CD4-positive, alpha-beta T cell treated with Interleukin-17A for 1 hour (primary cell): ENCODE results near the gene FKBP11.
"Not testable (repeated sequence)": the region's sequence is repeated elsewhere in the genome, so short reads cannot be mapped to it uniquely, and the experiment has no call there.

Experiments used
- DNase-seq: peaks from one replicate; pipeline ENCODE4 v3.0.0-alpha.2; 2020

Gene FKBP11

DNA sequence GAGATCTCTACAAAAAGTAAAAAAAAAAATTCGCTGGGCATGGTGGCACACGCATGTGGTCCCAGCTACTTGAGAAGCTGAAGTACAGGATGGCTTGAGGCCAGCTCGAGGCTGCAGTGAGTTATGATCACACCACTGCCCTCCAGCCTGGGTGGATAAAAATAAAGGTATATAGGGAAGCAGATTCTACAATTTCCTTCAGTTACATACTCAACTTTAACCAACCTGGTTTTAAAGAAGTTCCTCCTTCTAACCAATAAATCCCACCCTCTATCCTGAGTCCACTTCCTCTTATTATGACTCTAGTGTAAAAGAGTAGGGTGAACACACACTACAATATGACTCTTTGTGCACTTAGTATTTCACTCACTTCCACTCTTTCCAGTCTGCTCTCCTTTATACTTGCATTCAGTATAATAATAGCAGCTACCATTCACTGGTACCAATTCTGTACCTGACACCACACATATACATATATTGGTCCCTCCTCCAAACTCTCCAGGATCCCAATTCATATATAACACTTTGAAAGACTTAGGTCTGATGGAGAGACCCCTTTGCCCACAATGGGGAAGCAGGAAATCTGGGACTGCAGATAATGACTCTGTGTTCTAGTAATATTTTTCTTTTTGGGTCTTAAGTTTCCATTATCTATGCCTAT is 29.7 kb upstream of the FKBP11 start:
- no peak for DNase-seq

DNA sequence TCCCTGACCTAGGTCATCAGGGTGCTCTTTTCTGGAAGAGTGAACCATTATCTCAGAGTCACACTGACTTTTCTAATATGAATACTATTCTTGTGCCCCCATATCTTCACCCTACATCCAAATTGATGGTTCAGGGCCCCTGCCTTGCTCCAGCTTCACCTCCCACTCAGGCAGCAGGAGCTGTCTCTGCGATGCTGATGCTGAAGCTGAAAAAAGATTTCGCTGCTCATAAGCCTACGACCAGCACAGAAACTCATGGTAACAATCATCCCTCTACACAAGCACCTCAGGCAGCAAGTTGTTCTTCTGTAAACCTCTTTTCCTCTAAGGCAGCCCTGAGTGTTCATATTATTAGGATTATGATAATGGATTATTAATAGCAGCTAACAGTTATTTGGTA is 28.8 kb upstream of the FKBP11 start:
- no peak for DNase-seq

DNA sequence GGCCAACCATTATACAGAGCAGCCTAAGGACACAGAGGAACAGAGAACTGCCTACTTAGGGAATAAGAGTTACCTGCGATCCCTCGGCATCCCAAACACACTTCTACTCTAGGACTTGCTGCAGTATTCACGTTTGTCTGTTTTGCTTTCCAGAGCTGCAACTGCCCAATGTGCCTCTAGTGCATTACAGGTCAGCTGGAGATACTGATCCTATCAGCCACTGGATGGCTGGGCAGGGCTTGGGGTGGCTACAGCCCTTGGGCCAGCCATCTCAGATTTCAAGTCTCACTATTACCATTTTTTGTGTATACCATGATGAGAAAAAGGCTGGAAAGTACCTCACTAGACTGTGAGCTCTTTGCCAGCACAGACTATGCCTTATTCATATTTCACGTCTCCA is 27.4 kb upstream of the FKBP11 start:
- no peak for DNase-seq

DNA sequence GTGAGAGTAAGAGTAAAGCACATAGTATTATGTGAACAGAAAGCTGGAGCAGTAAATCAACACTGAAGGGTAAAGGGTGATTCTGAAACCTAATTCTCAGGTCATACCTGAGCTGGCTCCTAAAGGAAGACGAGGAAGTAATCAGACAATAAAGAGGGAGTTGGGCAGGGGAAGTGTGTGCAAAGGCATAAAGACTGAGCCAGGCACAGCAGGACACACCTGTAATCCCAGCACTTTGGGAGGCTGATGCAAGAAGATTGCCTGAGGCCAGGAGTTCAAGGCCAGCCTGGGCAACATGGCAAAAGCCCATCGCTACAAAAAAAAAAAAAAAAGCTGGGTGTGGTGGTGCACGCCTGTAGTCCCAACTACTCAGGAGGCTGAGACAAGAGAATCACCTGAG is 22.4 kb upstream of the FKBP11 start:
- DNase-seq = no peak

DNA sequence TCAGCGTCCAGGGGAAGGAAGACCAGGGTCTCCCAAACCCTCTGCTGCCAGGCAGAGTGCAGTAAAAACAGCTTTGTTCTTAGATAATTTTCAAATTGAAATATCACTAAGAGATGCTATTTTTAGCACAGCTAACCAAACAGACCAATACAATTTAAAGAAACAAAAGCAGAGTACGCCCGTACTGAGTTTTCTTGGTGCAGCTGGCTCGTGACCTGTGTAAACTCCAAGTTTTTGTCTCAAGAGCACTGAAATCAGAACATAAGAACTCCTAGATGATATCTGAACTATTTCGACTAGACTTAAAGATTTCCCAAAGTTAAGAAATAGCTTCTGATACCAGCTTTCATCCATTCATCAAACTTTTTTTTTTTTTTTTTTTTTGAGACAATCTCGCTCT is 21.7 kb upstream of the FKBP11 start:
- no peak for DNase-seq

DNA sequence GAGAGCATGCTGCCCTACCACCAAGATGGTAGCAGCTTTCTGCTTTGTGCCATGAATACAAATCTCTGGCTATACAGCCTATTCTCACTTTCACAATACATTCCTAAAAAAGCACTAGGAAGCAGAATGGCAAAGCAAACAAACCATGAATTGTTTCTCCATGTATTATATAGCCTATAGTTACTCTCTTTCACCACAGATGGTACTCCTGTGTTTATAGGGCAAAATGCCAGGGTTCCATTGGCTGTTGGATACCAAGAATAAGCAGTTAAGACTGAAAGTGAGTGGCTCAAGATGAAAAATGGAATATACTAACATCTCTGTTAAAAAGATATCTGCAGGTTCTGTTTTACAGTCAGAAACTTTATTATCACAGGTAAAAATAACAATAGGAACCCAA is 20.9 kb upstream of the FKBP11 start:
- no peak for DNase-seq

DNA sequence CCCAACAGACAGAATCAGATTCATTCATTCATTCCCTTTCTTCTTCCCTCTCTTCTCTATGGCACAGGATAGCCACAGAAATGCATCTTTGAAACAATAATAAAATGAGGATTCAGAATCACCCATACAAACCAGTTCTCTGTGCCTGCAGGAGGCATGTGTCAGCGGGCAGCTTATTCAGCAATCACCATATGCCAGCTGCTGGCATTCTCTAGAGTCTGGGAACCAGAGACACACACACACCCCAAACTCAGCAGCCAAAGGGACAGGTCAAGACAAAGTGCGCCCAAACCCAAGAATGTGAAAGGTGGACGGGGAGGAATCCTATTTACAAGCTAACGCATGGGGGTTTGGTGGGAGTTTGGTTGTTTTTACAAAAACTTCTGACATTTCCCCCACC is 17.9 kb upstream of the FKBP11 start:
- DNase-seq = no peak

DNA sequence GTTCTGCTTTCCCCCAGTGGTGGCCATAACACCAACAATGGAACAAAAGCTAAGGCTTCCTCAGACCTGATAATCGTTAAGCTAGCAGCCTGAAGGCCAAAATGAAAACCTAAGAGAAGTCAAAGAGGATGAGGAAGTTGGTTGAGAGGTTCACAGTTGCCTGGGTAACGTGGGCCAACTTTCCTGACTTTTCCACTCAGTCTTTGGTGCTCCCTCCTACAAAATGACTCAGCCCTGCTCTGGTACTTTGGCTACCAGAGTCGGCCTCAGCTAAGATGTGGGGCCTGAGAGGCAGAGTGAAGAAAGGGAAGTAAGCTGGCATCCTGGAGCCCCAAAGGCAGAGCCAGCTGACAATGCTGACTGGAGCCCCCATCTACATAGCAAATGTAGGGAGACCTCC is 14.9 kb upstream of the FKBP11 start:
- DNase-seq = no peak

DNA sequence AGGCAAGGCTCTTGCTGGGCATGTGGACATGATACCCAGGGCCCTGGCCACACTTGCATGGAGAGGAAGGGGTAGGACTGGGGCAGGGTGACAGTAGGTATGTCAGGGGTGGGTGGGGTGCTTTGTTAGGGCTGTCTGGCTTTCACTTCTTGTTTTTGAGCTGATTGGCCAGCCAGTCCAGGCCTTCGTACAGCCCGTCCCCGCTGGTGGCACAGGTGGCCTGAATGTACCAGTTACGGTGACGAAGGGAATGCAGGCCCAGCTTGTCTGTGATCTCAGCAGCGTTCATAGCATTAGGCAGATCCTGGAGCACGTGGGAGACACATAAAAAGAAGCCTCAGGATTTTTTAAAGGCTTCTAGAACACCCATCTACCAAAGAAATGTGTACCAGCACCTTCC is 13.5 kb upstream of the FKBP11 start:
- DNase-seq = no peak

DNA sequence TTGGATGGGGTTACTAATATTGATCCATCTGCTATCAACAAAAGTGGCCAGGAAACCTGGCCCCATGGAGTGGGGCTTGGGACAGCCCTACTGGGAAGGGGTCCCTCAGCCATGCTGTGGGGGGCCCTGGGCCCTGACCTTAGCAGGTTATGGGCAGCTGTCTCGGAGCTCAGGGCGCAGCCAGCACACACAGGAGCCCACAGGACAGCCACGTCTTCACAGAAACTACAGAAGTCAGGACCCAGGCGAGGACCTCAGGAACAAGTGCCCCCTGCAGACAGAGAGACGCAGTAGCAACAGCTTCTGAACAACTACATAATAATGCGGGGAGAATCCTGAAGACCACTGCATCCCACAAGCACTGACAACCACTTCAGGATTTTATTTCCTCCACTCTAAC is 11.9 kb upstream of the FKBP11 start:
- DNase-seq = no peak

DNA sequence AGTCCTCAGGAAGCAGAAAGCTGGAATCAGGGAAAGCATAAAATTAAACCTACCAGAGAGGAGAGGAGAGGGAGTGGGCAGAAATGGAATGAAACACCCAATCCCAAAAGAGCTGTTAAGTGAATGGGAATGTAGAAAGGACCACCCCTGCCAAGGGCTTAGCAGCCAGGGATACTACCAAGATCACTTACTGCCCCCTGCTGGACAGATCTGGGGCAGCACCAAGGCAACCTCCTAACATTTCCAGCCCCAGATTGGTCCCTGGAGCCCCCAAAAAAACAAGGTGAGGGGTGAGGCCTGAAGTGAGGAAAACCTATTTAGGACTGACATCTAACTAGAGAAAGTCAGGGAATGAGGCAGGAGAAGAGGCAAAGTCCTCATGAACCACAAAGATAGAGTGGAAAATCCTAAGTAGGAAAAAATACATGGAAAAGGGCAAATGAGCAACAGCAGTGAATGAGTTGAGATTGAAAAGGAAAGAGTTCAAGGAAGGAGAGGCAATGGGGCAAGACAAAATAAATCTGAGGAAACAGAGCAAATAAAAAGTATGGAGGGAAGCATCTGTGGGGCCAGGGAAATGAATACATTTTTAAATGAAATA is 11.2 kb upstream of the FKBP11 start:
- peak; percentile 86 for DNase-seq

DNA sequence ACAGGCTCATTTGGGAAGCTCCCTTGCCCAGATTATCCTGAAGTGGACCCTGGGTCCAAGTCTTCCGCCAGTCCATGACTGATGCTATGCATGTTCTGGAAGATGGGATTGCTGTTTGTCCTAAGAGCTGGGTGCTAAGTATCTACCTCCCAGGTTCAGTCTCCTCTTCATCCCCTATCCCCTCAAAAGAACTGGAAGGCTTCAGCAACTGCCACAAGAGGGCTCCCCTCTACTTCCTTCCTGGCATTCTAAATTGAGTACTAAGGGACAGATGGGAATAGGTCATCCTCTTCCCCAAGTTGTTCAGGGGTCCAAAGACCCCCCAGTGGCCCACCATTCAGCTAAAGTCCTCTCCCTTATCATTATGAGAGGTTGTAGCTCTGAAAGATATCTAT is 9.0 kb upstream of the FKBP11 start:
- peak; percentile 42 for DNase-seq

DNA sequence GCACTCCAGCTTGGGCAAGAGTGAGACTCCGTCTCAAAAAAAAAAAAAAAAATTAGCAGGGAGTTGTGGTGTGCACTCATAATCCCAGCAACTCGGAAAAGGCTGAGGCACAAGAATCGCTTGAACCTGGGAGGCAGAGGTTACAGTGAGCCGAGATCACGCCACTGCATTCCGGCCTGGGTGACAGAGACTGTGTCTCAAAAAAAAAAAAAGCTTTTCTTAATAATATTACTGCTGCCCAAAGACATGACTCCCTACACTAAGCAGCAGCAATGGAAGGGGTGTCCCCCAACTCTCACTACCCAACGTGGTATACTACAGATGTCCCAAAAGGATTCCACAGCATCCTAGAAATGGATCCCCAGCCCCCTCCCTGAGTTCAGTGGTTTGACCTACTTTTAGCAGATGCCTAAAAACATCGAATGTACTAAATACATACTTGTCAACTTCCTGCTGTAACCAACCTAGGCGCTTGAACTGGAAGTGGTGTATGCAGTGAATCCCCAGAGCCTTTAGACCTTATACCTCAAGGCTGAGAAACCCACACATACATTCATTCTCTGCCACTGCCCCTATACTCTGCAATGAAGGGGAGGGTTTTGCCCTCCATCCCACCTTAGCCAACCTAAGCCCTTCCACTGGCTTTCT is 8.5 kb upstream of the FKBP11 start:
- peak; percentile 80 for DNase-seq

DNA sequence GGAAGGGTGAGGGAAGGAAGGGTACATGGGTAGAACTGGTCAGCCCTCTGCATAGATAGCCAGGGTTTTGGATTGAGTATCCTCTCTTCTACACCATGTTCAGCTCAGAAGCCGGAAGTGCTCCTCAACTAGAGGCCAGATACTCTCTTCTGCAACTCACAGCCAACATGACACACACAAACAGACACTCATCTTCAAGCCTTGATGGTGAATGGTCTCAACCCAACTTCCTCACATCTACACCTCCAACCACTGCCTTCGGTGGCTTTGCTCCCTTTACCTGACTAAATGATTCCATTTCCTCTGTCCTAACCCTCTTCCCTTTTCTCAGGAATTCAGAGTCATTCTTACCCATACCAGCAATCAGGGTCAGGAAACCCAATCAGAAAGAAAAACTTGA is 7.6 kb upstream of the FKBP11 start:
- peak; percentile 31 for DNase-seq

DNA sequence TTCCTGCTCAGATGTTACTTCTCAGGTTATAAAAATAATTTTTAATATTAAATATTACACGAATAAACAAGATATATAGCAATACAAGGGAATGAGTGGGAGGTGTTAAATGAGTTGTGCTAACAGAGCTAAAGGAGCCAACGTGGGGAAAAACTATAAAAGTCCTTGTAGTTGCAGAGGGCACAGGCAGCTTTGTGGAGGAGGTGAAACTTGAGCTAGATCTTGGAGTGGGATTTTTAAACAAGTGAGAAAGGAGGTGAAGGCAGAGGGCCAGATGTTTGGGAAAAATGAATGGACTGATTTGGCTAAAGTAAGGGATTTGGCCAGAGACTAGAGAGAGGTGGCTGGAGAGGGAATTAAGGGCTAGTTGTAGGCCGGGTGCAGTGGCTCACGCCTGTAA is 5.2 kb upstream of the FKBP11 start:
- DNase-seq = no peak

DNA sequence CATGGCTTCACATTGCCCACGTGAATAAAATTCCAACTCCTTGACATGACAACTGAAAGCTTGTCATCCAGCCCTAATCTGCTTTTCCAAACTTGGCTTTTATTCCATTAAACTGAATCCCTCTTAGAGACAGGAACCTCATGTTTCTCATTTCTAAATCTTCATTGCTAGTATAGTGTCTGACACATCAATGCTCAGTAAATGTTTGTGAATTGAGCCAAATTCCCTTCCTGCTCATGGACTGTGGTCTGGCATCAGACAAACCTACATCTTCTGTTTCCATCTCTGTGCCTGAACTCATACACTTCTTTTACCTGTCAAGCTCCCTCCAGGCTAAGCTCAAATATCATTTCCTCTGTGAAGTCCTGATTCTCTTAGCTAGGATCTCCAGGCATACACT is 4.3 kb upstream of the FKBP11 start:
- DNase-seq = no peak

DNA sequence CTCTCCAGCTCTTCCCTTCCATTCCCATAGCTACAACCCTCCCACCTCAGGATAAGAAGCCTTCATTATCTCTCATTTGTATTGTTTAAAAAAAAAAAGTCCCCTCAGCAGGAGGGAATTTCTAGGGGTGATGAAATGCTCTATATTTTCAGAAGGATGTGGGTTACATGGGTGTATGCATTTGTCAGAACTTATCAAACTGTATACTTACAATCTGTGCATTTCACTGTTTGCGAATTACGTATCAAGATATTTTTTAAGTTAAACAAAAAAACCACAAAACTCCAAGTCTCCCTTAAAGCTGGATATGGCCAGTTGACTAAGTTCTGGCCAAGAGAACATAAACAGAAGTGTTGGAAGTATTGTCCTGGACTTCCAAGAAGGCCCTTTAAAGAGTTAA is 2.0 kb upstream of the FKBP11 start:
- DNase-seq = no peak

DNA sequence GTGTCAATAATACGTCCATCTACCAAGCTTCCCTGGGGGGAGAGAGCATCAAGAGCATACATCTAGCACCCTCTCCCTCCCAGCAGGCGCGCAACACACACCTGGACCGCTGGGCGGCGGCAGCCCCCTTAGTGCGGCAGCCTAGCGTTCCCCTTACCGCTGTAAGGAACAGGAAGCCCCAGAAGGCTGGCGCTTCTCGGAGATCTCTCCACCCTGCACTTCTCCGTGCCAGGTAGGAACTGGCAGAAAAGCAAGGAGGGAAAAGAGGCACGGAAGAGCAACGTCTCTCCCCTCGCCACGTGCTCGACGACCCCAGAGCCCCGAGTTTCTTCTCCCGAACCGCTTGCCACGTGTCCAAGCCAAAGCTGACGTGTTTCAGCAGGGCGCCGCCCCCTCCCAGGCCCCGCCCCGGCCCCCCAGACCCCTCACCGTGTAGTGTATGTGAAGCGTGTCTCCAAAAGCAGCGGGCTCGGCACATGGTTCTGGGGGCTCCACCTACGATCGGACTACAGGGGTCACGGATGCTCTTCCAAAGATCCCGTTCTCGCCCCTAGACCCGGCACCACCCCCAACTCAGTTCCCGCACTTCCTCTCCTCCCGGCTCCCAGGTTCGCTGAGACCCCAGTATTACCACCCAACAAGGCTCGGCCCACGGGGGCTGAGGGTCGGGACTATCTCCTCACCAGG is 532 bp downstream of the FKBP11 start:
- peak; percentile 85 for DNase-seq

DNA sequence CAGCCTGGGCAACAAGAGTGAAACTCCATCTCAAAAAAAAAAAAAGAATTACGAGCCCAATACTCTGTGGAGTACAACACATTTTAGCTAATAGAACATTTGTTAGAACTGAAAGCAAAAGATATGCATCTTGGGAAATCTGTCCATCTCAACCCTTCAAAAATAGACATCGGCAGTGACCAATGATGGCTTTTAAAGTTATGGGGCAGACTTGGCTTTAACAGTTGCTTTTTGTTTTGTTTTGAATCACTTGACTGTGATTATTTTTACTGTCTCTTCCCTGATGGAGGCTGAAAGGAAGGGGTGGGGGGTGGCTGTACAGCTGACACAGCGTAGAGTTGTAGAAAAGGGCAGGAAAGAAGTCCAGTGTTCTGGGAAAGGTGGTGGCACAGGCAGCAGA is 2.2 kb downstream of the FKBP11 start:
- DNase-seq = no peak

DNA sequence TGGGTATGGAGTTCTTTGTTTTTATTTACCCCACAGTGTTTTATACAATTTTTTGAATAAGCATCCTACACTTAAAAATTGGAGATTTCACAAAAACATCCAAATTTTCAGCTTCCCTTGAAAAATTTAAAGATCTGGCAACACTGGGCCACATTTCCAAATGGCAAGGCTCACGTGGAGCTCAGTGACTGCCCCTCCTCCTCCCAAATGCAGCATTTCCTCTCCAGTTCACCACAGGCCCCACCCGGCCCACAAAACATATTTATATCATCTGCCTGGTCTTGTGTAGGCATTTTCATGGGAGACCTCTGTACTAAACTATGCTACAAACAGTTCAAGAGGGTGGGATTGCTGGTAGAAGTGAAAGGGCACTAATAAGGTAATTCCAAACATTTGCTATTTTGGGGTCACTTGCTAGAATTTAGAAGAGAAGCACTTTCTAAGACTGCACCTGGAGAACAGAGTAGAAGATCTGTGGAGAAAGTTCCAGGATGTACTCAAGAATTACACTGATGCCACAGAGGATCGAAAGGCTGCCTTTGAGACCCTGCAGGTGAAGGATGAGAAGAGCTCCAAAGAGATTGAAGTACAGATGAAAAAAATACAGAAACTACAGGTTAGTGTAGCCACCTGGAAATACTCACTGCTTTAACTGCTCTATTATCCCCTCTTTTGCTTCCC is 7.3 kb downstream of the FKBP11 start:
- DNase-seq = peak; percentile 65

DNA sequence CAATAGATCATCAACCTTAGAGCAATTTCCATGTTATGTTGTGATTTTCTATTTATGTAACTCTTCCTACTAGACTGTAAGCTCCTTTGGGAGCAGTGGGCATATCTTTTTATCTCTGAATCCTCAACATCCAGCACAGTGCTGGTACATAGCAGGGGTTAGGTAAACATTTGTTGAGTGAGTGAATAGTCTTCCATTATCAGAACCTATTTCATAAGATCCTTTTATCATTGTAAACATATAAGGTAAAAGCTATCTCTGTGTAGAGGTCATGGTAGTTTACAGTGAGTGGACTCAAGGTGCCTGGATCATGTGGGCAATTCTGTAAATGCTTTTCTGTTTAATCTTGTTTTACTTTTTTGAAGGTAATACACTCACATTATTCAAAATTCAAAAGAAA is 15.1 kb downstream of the FKBP11 start:
- DNase-seq = no peak

DNA sequence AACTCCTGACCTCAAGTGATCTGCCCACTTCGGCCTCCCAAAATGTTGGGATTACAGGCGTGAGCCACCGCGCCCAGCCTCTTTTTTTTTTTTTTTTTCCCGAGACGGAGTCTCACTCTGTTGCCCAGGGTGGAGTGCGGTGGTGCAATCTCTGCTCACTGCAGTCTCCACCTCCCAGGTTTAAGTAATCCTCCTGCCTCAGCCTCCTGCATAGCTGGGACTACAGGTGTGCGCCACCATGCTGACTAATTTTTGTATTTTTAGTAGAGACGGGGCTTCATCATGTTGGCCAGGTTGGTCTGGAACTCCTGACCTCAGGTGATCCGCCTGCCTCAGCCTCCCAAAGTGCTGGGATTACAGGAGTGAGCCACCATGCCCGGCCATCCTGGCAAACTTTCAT is 15.6 kb downstream of the FKBP11 start:
- not testable (repeated sequence) for DNase-seq

DNA sequence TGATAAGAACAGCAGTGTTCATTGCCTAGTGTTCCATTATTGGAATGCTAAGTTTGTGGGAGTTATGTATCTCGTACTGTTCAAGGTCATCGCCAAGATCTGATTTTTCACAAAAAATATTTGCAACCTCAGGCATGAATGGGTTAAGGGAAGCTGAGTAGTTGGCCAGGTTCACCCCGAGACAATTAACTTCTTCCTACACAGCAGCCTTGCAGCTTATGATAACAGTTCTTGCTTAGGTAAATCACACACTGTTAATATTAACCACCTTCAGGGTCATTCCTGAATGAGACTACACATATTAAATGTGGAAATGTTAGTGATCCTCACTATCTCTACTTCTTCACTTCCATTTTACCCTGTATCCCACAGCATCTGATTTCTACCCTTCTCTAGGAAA is 18.0 kb downstream of the FKBP11 start:
- DNase-seq = no peak

DNA sequence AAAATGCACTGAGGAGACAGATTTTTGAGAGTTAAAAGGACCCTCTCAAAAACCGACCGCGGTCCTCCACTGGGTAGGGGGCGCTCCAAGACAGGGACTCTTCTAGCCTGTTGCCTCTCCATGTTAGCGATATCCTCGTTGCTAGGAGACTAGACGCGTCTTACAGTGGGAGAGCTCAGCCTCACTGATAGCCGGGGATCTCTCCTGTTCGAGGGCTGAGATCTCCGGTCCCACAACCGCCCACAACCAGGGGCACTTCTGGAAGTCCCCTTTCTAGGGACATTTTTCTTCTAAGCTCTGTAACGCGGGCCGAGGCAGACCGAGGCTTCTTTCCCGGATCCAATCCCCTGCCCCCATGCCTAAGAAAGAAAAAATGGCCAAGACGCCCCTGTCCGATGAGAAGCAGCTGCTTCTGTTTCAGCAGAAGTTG is 21.3 kb downstream of the FKBP11 start:
- DNase-seq = peak; percentile 91
